Activated CD4-positive, alpha-beta T cell treated with anti-CD3 and anti-CD28 coated beads, Interleukin-2, amount 10 ng/mL, durations not matched to agents 7 days and 5 days (primary cell): ENCODE data around the gene CCK. TPM values are rescaled to one million over a fixed set of nuclear protein-coding genes. Genes with fewer than 3 reads are reported as not detected.
"Not testable (repeated sequence)": the region's sequence is repeated elsewhere in the genome, so short reads cannot be mapped to it uniquely, and the experiment has no call there.

Source experiments
- CTCF ChIA-PET: fragments of 350-600 bp; sonication (Branson Sonifier 250); formaldehyde crosslinking; loops from one replicate; lab custom pipeline; 2021; ENCODE audit warnings: antibody characterized with exemption; lab: Charles Lee
- POLR2A ChIA-PET: fragments of 350-600 bp; sonication (Branson Sonifier 250); formaldehyde crosslinking; loops from one replicate; lab custom pipeline; 2021; ENCODE audit warnings: antibody characterized with exemption; lab: Charles Lee
- DNase-seq: peaks from one replicate; pipeline ENCODE4 v3.0.0-alpha.2; 2020
- H3K27ac Mint-ChIP-seq: one replicate; pipeline ENCODE4 v1.8.0; 2021; ENCODE audit warnings: mild to moderate bottlenecking, moderate library complexity, mixed read lengths
- H3K27me3 Mint-ChIP-seq: one replicate; pipeline ENCODE4 v1.8.0; 2021; ENCODE audit warnings: mixed read lengths
- H3K36me3 Mint-ChIP-seq: one replicate; pipeline ENCODE4 v1.8.0; 2021; ENCODE audit warnings: low read depth, mixed read lengths
- H3K4me1 Mint-ChIP-seq: one replicate; pipeline ENCODE4 v1.8.0; 2021; ENCODE audit warnings: mixed read lengths
- H3K4me3 Mint-ChIP-seq: one replicate; pipeline ENCODE4 v1.8.0; 2021; ENCODE audit warnings: mild to moderate bottlenecking, moderate library complexity, mixed read lengths
- H3K9me3 Mint-ChIP-seq: one replicate; pipeline ENCODE4 v1.8.0; 2021; ENCODE audit warnings: mixed read lengths
- total RNA-seq, 2 experiments: library from RNA; stranded (reverse); gene quantifications; one replicate each; pipeline ENCODE4 v1.2.3, GENCODE V29; 2021

CCK gene
- total RNA-seq, 2 experiments from 2014 or later, result not detected

- H3K27me3 Mint-ChIP-seq, DNase-seq, CTCF ChIA-PET, H3K27ac Mint-ChIP-seq, H3K4me1 Mint-ChIP-seq, H3K9me3 Mint-ChIP-seq, H3K36me3 Mint-ChIP-seq, POLR2A ChIA-PET, H3K4me3 Mint-ChIP-seq: not testable (repeated sequence)
Observed at GRCh38 chr3:42287423-42287822, 21.4 kb upstream of the CCK start.

- DNase-seq, result no peak
- H3K4me1 Mint-ChIP-seq, result no peaks in the 10 kb centered on the region
- no peak overlapping the region for H3K4me3 Mint-ChIP-seq
- no peaks in the 10 kb centered on the region for H3K36me3 Mint-ChIP-seq
- ChIA-PET CTCF (interaction anchor here (1.2 kb wide), 1 partner anchor 128 kb away, joined by 3 read pairs; no protein-coding TSS in a partner anchor), POLR2A (no interaction called here)
- H3K27ac Mint-ChIP-seq, result peak overlapping the region; percentile 11
- peaks cover 21% of the 10 kb centered on the region for H3K9me3 Mint-ChIP-seq
- H3K27me3 Mint-ChIP-seq, result peaks cover 2% of the 10 kb centered on the region
Observed at GRCh38 chr3:42277676-42278075, 11.7 kb upstream of the CCK start.

GRCh38 chr3:42276141-42277132 is 10.5 kb upstream of the CCK start:
- POLR2A ChIA-PET, result no interaction called here
- H3K36me3 Mint-ChIP-seq, result no peaks in the 10 kb centered on the region
- peaks cover 2% of the 10 kb centered on the region for H3K27me3 Mint-ChIP-seq
- CTCF ChIA-PET, result no interaction called here
- no peak for DNase-seq
- no peak overlapping the region for H3K27ac Mint-ChIP-seq
- peaks cover 18% of the 10 kb centered on the region for H3K9me3 Mint-ChIP-seq
- no peak overlapping the region for H3K4me3 Mint-ChIP-seq
- no peaks in the 10 kb centered on the region for H3K4me1 Mint-ChIP-seq

- POLR2A ChIA-PET, result no interaction called here
- H3K27me3 Mint-ChIP-seq, result peaks cover 2% of the 10 kb centered on the region
- H3K4me3 Mint-ChIP-seq, result no peak overlapping the region
- DNase-seq, result no peak
- CTCF ChIA-PET, result interaction anchor here (0.5 kb wide), 1 partner anchor 1247 kb away, joined by 4 read pairs; no protein-coding TSS in a partner anchor
- H3K27ac Mint-ChIP-seq, result no peak overlapping the region
- H3K36me3 Mint-ChIP-seq, result no peaks in the 10 kb centered on the region
- peaks cover 12% of the 10 kb centered on the region for H3K9me3 Mint-ChIP-seq
- no peaks in the 10 kb centered on the region for H3K4me1 Mint-ChIP-seq
Observed at GRCh38 chr3:42275217-42275616, 9.2 kb upstream of the CCK start.

GRCh38 chr3:42274266-42274665 is 8.3 kb upstream of the CCK start:
- H3K36me3 Mint-ChIP-seq, result no peaks in the 10 kb centered on the region
- ChIA-PET POLR2A (no interaction called here), CTCF (no interaction called here)
- no peaks in the 10 kb centered on the region for H3K4me1 Mint-ChIP-seq
- peaks cover 9% of the 10 kb centered on the region for H3K27me3 Mint-ChIP-seq
- no peak overlapping the region for H3K27ac Mint-ChIP-seq
- peaks cover 4% of the 10 kb centered on the region for H3K9me3 Mint-ChIP-seq
- no peak overlapping the region for H3K4me3 Mint-ChIP-seq
- DNase-seq, result no peak

- Mint-ChIP-seq H3K27ac (no peak overlapping the region), H3K36me3 (no peaks in the 10 kb centered on the region), H3K27me3 (peaks cover 12% of the 10 kb centered on the region), H3K4me3 (no peak overlapping the region), H3K9me3 (no peaks in the 10 kb centered on the region), H3K4me1 (no peaks in the 10 kb centered on the region)
- DNase-seq, result no peak
- ChIA-PET POLR2A (no interaction called here), CTCF (no interaction called here)
Observed at GRCh38 chr3:42273361-42273760, 7.4 kb upstream of the CCK start.

GRCh38 chr3:42271786-42272185 is 5.8 kb upstream of the CCK start:
- Mint-ChIP-seq H3K27me3 (peaks cover 24% of the 10 kb centered on the region), H3K36me3 (no peaks in the 10 kb centered on the region)
- CTCF ChIA-PET, result interaction anchor here (0.7 to 1.1 kb wide), 2 partner anchors 72 to 202 kb away, joined by 3 to 4 read pairs; no protein-coding TSS in a partner anchor

GRCh38 chr3:42270561-42270960 is 4.6 kb upstream of the CCK start:
- Mint-ChIP-seq H3K9me3 (no peaks in the 10 kb centered on the region), H3K36me3 (no peaks in the 10 kb centered on the region), H3K27ac (no peak overlapping the region), H3K27me3 (peaks cover 31% of the 10 kb centered on the region), H3K4me1 (no peaks in the 10 kb centered on the region), H3K4me3 (no peak overlapping the region)
- ChIA-PET CTCF (no interaction called here), POLR2A (no interaction called here)
- DNase-seq, result no peak

More at GRCh38 chr3:42271786-42272185, 5.8 kb upstream of the CCK start:
- Mint-ChIP-seq H3K27ac (no peak overlapping the region), H3K4me1 (no peaks in the 10 kb centered on the region), H3K9me3 (no peaks in the 10 kb centered on the region), H3K4me3 (no peak overlapping the region)
- no peak for DNase-seq
- POLR2A ChIA-PET, result no interaction called here

- no peak overlapping the region for H3K4me3 Mint-ChIP-seq
- DNase-seq, result no peak
- peaks cover 37% of the 10 kb centered on the region for H3K27me3 Mint-ChIP-seq
- no peaks in the 10 kb centered on the region for H3K4me1 Mint-ChIP-seq
- no peak overlapping the region for H3K27ac Mint-ChIP-seq
- H3K36me3 Mint-ChIP-seq, result no peaks in the 10 kb centered on the region
- CTCF ChIA-PET, result interaction anchor here (0.6 kb wide), 1 partner anchor 280 kb away, joined by 3 read pairs; no protein-coding TSS in a partner anchor
- no peaks in the 10 kb centered on the region for H3K9me3 Mint-ChIP-seq
- POLR2A ChIA-PET, result no interaction called here
Observed at GRCh38 chr3:42269647-42270046, 3.7 kb upstream of the CCK start.

GRCh38 chr3:42267878-42268277 is 1.9 kb upstream of the CCK start:
- no peaks in the 10 kb centered on the region for H3K36me3 Mint-ChIP-seq
- POLR2A ChIA-PET, result no interaction called here
- CTCF ChIA-PET, result no interaction called here

GRCh38 chr3:42265059-42265991 is 660 bp downstream of the CCK start:
- Mint-ChIP-seq H3K9me3 (no peaks in the 10 kb centered on the region), H3K27ac (no peak overlapping the region), H3K27me3 (peaks cover 74% of the 10 kb centered on the region), H3K4me1 (peaks cover 4% of the 10 kb centered on the region), H3K36me3 (no peaks in the 10 kb centered on the region), H3K4me3 (no peak overlapping the region)
- DNase-seq, result no peak
- ChIA-PET CTCF (no interaction called here), POLR2A (no interaction called here)

More at GRCh38 chr3:42267878-42268277, 1.9 kb upstream of the CCK start:
- no peak for DNase-seq
- Mint-ChIP-seq H3K27ac (no peak overlapping the region), H3K27me3 (peaks cover 50% of the 10 kb centered on the region), H3K4me3 (no peak overlapping the region), H3K9me3 (no peaks in the 10 kb centered on the region), H3K4me1 (peaks cover 4% of the 10 kb centered on the region)

GRCh38 chr3:42264399-42265058 is 1.5 kb downstream of the CCK start:
- Mint-ChIP-seq H3K27ac (no peak overlapping the region), H3K4me1 (peaks cover 4% of the 10 kb centered on the region), H3K27me3 (peaks cover 74% of the 10 kb centered on the region), H3K36me3 (no peaks in the 10 kb centered on the region), H3K4me3 (no peak overlapping the region), H3K9me3 (no peaks in the 10 kb centered on the region)
- POLR2A ChIA-PET, result no interaction called here
- DNase-seq, result no peak
- CTCF ChIA-PET, result no interaction called here
